ENCODE results near the gene KLHL29. TPM values are rescaled to one million over a fixed set of nuclear protein-coding genes. Genes with fewer than 3 reads are reported as not detected.

The KLHL29 gene
- total and polyA plus RNA-seq, 4 donors, result 0.29 to 2.3 (median 0.68) TPM

DNA sequence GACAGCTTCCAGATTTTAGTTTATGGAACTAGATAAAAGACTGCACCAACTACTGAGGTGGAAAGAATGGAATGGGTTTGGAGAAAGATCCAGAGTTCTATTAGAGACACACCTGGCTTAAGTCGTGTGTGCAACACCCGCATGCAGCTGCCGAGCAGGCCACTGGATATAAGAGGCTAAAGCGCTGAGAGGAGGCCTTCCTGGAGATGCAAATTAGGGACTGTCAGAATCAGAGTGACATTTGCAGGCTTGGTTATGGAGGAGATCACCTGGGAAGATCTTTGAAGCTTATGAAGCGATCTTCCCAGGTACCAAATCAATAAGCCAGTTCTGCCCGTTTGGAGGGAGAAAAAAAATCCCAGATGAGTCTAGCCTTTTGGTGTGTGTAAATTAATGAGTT, 30.4 kb upstream of the KLHL29 start (continued):
- TF ChIP-seq, protein P1, sequence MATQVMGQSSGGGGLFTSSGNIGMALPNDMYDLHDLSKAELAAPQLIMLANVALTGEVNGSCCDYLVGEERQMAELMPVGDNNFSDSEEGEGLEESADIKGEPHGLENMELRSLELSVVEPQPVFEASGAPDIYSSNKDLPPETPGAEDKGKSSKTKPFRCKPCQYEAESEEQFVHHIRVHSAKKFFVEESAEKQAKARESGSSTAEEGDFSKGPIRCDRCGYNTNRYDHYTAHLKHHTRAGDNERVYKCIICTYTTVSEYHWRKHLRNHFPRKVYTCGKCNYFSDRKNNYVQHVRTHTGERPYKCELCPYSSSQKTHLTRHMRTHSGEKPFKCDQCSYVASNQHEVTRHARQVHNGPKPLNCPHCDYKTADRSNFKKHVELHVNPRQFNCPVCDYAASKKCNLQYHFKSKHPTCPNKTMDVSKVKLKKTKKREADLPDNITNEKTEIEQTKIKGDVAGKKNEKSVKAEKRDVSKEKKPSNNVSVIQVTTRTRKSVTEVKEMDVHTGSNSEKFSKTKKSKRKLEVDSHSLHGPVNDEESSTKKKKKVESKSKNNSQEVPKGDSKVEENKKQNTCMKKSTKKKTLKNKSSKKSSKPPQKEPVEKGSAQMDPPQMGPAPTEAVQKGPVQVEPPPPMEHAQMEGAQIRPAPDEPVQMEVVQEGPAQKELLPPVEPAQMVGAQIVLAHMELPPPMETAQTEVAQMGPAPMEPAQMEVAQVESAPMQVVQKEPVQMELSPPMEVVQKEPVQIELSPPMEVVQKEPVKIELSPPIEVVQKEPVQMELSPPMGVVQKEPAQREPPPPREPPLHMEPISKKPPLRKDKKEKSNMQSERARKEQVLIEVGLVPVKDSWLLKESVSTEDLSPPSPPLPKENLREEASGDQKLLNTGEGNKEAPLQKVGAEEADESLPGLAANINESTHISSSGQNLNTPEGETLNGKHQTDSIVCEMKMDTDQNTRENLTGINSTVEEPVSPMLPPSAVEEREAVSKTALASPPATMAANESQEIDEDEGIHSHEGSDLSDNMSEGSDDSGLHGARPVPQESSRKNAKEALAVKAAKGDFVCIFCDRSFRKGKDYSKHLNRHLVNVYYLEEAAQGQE (IDR thresholded peaks at IDR 0.05), result no peak
- TF ChIP-seq, protein P2, sequence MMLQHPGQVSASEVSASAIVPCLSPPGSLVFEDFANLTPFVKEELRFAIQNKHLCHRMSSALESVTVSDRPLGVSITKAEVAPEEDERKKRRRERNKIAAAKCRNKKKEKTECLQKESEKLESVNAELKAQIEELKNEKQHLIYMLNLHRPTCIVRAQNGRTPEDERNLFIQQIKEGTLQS (IDR thresholded peaks at IDR 0.05), result no peak
- no peak for TF ChIP-seq RXRA (IDR thresholded peaks at IDR 0.05)

DNA sequence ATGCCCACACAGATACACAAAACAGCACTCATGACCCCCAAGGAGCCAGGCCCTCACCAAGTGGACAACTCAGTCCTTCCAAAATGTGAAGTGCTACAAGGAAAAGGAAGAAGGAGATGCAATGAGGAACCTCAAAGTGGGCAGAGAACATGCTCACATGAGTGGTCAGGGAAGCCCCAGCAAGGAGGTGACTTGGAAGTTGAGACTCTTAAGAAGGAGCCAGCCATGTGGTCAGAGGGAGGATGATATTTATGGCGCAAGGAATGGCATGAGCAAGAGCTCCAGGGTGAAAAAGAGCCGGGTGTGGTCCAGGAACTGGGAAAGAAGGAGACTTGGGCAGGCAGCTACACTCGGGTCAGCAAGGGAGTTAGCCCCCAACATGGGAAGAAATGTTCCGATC, 30.0 kb upstream of the KLHL29 start:
- no peaks in the 10 kb centered on the region for H3K9me3 ChIP-seq (ENCODE audit: control insufficient read depth in 4 of 4, low read length in 3 of 4)
- 79% methylated on average over 4 of the region's 4 CpGs for WGBS
- no peak overlapping the region for H3K27ac ChIP-seq (ENCODE audit: low read depth in 1 of 2, low read length in 2 of 2)
- H3K4me1 ChIP-seq (ENCODE audit: control insufficient read depth in 4 of 4, insufficient read depth in 4 of 4, low read length in 3 of 4), result peaks cover 0 to 10% (median 3%) of the 10 kb centered on the region in 4 donors
- no peak for DNase-seq (ENCODE audit: low spot score)
- TF ChIP-seq JUND (IDR thresholded peaks at IDR 0.05) (no peak), TAF1 (conservative IDR thresholded peaks at IDR 0.05) (no peak), EGR1 (IDR thresholded peaks at IDR 0.05; ENCODE audit: low read depth in 2 of 2) (no peak), SP1 (IDR thresholded peaks at IDR 0.05) (no peak), HNF4A (conservative IDR thresholded peaks at IDR 0.05) (no peak), YY1 (IDR thresholded peaks at IDR 0.05) (no peak), NR2F2 (IDR thresholded peaks at IDR 0.05) (no peak), RXRA (IDR thresholded peaks at IDR 0.05) (no peak), HNF4G (IDR thresholded peaks at IDR 0.05) (no peak), GABPA (IDR thresholded peaks at IDR 0.05 in 1 of 2, conservative IDR thresholded peaks at IDR 0.05 in 1 of 2) (no peak), FOXA2 (IDR thresholded peaks at IDR 0.05) (no peak)
- TF ChIP-seq, protein P3, sequence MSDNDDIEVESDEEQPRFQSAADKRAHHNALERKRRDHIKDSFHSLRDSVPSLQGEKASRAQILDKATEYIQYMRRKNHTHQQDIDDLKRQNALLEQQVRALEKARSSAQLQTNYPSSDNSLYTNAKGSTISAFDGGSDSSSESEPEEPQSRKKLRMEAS (IDR thresholded peaks at IDR 0.05), result no peak
- TF ChIP-seq, protein P2 (IDR thresholded peaks at IDR 0.05), result no peak
- TF ChIP-seq, protein P1 (IDR thresholded peaks at IDR 0.05), result no peak
- TF ChIP-seq, protein P4, sequence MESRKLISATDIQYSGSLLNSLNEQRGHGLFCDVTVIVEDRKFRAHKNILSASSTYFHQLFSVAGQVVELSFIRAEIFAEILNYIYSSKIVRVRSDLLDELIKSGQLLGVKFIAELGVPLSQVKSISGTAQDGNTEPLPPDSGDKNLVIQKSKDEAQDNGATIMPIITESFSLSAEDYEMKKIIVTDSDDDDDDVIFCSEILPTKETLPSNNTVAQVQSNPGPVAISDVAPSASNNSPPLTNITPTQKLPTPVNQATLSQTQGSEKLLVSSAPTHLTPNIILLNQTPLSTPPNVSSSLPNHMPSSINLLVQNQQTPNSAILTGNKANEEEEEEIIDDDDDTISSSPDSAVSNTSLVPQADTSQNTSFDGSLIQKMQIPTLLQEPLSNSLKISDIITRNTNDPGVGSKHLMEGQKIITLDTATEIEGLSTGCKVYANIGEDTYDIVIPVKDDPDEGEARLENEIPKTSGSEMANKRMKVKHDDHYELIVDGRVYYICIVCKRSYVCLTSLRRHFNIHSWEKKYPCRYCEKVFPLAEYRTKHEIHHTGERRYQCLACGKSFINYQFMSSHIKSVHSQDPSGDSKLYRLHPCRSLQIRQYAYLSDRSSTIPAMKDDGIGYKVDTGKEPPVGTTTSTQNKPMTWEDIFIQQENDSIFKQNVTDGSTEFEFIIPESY (IDR thresholded peaks at IDR 0.05), result no peak
- TF ChIP-seq, protein P5, sequence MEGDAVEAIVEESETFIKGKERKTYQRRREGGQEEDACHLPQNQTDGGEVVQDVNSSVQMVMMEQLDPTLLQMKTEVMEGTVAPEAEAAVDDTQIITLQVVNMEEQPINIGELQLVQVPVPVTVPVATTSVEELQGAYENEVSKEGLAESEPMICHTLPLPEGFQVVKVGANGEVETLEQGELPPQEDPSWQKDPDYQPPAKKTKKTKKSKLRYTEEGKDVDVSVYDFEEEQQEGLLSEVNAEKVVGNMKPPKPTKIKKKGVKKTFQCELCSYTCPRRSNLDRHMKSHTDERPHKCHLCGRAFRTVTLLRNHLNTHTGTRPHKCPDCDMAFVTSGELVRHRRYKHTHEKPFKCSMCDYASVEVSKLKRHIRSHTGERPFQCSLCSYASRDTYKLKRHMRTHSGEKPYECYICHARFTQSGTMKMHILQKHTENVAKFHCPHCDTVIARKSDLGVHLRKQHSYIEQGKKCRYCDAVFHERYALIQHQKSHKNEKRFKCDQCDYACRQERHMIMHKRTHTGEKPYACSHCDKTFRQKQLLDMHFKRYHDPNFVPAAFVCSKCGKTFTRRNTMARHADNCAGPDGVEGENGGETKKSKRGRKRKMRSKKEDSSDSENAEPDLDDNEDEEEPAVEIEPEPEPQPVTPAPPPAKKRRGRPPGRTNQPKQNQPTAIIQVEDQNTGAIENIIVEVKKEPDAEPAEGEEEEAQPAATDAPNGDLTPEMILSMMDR (IDR thresholded peaks at IDR 0.05; ENCODE audit: low read depth, low read length, missing input control), result no peak
- H3K36me3 ChIP-seq (ENCODE audit: control insufficient read depth in 4 of 4, insufficient read depth in 3 of 4, low read depth in 1 of 4, low read length in 3 of 4), result no peaks in the 10 kb centered on the region
- H3K27me3 ChIP-seq (ENCODE audit: control insufficient read depth in 4 of 4, insufficient read depth in 4 of 4, low read length in 3 of 4), result no peaks in the 10 kb centered on the region
- no peak overlapping the region for H3K4me3 ChIP-seq (ENCODE audit: low read depth in 1 of 3, low read length in 3 of 3)
- no peak overlapping the region for H3K9ac ChIP-seq (ENCODE audit: low read depth in 1 of 2, low read length in 2 of 2)

Data from liver (tissue), 9 donors.